CD4-positive, alpha-beta T cell treated with Interleukin-15 for 1 hour (primary cell): Measurements from ENCODE around the gene ALDH9A1.
"Not testable (repeated sequence)": the region's sequence is repeated elsewhere in the genome, so short reads cannot be mapped to it uniquely, and the experiment has no call there.

Experiments
- DNase-seq: peaks from one replicate; pipeline ENCODE4 v3.0.0-alpha.2; 2020

Gene ALDH9A1

GRCh38 chr1:165644064-165644735 is 54.2 kb downstream of the ALDH9A1 start:
- no peak for DNase-seq

- no peak for DNase-seq
Observed at GRCh38 chr1:165641231-165641987, 57.0 kb downstream of the ALDH9A1 start.

- DNase-seq, result no peak
Observed at GRCh38 chr1:165639821-165640623, 58.3 kb downstream of the ALDH9A1 start.

GRCh38 chr1:165638211-165638610 is 60.2 kb downstream of the ALDH9A1 start:
- DNase-seq, result not testable (repeated sequence)

GRCh38 chr1:165637427-165637826 is 60.9 kb downstream of the ALDH9A1 start:
- no peak for DNase-seq

GRCh38 chr1:165635823-165636222 is 62.5 kb downstream of the ALDH9A1 start:
- no peak for DNase-seq

- DNase-seq, result no peak
Observed at GRCh38 chr1:165635329-165635728, 63.0 kb downstream of the ALDH9A1 start.

GRCh38 chr1:165634154-165634921 is 64.0 kb downstream of the ALDH9A1 start:
- DNase-seq, result no peak

- DNase-seq, result no peak
Observed at GRCh38 chr1:165633614-165634013, 64.7 kb downstream of the ALDH9A1 start.

GRCh38 chr1:165632491-165632890 is 65.9 kb downstream of the ALDH9A1 start:
- DNase-seq, result no peak

- DNase-seq, result no peak
Observed at GRCh38 chr1:165632152-165632469, 66.3 kb downstream of the ALDH9A1 start.

- DNase-seq, result peak; percentile 31
Observed at GRCh38 chr1:165631342-165632151, 66.8 kb downstream of the ALDH9A1 start.

GRCh38 chr1:165630629-165631341 is 67.6 kb downstream of the ALDH9A1 start, which contains the start of gene MGST3:
Gene MGST3 (plus strand): TSS chr1:165631234. CDS start chr1:165649848, 18,614 bp downstream.
- DNase-seq, result peak; percentile 96

- no peak for DNase-seq
Observed at GRCh38 chr1:165629848-165630628, 68.3 kb downstream of the ALDH9A1 start.

GRCh38 chr1:165629151-165629550 is 69.2 kb downstream of the ALDH9A1 start:
- no peak for DNase-seq

- DNase-seq, result no peak
Observed at GRCh38 chr1:165628147-165628822, 70.1 kb downstream of the ALDH9A1 start.

GRCh38 chr1:165624441-165624840 is 73.9 kb downstream of the ALDH9A1 start:
- no peak for DNase-seq

GRCh38 chr1:165623624-165624023 is 74.7 kb downstream of the ALDH9A1 start:
- no peak for DNase-seq

- no peak for DNase-seq
Observed at GRCh38 chr1:165619647-165620151, 78.7 kb downstream of the ALDH9A1 start.
